ENCODE measurements around the gene SSRP1.

Gene SSRP1

DNA sequence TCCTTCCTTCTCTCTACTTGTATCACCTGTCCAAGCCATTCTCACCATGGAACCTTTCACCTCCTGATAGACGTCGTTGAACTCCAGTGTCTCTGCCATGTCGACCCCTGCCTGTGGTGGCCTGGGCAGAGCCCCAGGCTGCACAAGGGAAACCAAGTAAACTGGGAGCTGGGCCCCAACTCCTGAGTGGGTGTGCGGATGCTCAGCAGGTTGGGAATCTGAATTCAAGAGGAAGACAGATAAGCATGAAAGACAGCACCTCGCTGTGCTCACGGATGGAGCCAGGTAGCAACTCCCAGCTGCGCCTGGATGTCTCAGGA, 709 bp downstream of the SSRP1 start:
- no peak for DNase-seq

DNA sequence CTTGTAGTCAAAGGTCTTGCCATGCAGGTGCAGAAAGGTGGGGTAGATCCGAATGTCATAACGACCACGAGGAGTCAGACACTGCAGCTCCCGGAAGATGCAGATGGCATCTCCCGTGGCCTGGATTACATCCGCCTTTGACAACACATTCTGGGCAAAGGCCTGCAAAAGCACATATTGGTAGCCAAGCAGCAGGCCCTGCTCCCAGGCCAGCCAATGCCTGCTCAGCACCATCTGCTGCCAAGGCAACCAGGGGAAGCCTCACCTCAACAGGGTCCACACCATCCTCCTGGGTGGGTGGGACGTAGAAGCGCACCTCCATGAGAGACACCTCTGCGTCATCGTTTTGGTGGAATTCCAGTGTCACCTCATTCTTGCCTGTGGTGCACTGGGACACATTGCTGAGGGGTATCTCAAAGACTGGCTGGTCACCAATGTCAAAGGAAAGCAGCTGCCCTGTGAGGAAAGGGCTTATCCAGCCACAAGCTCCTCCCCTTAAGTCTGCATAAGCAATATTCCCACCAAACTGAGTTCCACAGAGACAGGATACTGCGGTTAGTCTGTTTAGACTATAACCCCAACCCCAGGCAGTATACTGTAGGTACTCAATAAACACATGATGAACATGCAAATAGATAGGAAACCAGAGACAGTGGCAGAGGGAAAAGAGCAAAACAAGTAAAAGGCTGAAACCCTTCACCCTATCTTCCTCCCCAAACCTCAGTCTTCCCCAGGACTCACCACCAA, 2.8 kb downstream of the SSRP1 start:
- no peak for DNase-seq

DNA sequence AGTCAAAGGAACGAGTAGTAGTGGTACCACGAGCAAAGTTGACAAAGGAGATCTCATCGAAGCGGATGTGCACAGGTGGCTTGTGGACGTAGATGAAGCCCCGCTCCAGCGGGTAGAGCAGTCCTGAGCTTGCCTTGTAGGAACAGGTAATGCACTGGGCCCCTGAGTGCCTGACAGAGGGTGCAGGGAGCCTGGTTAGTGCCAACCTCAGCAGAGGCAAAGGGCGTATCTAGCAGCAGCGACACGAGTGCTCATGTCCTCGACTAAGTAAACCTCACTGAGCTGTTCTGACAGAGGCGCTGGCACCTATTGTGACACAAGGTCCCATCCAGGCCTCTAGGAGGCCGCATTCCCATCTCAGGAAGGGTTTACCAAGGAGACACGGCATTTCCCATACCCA, 4.0 kb downstream of the SSRP1 start:
- no peak for DNase-seq

DNA sequence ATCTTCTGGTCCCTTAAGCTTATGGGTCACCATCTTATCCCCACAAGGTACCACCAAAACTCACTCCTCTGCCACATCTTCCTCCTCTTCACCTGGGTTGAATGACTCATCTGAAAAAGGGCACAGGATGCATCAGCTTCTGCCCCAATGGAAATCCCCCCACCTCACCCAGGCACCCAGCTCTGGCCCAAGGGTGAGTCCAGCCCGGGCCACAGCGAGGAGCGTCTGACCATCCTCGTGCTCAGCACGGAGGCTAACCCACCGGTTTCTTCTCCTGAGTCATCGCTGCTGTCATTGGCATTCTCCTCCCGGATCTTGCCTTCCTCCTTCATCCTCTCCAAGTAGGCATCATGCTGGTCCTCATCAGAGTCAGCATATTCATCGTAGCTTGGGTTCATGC, 5.7 kb downstream of the SSRP1 start:
- no peak for DNase-seq

DNA sequence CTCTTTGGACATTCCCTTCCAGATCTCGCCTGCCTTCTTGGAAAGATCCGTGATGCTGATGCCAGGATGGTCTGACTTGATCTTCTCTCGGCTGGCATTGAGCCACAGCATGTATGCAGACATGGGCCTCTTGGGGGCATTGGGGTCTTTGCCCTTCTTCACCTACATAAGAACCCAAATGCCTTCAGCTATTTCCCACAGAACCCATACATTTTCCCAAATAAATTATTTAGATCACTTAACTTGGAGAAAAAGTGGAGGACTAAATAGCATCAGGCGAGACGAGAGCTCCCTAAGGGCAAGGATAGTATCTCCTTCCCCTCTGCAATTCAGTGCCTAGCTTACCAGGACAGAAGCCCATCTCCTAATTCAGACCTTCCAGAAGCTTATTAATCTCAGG, 8.0 kb downstream of the SSRP1 start:
- no peak for DNase-seq

DNA sequence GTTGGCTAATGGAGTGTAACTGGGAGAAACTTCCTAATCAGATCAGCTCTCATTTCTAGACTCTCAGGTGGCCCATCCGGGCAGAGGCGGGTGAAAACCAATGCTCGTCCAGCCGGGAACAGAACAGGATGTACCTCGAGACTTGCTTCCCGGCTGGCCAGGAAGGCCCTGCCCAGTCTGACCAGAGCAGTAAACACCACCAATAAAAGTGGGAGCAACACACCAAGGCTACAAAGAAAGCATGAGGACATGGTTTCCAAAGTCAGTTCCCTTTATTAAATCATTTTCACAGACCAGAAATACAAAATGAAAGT, 10.0 kb downstream of the SSRP1 start:
- no peak for DNase-seq

DNA sequence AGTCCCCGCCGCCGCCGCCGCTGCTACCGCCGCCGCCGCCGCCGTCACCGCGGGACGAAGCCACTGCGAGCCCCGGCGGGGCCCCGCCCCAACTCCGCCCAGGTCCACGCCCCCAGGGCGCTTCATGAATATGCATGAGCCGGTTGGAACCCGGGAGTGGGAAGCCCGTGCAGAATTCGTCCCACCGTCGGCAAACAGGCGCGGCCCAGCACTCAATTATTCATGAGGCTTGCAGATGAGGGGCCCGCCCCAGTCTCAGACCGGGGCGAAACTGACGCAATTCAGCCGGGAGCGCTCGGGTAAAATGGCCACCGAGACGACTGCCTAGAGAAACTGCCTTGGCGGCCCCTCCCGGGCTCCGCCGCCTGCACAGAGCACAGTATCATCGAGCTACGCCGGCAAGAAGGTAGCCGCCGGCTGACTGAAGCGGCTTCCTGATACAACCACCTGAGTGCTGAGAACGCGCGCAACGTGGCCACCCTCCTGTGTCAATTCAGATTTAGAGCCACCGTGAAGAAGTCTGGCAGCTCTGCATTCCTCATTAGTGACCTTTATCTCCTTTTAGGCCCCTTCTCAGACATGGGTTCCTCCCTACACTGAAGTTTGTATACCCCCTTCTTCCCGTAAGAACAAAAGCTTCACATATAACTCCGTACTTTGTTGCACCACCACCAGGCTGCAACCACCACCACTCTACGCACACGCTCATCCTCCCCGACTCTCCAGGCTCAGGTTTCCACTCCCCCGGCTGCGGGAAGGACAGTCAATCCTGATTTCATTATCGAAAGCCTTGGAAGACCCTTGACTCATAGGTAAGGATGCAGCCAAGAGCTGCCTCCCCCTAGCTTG, 10.6 kb downstream of the SSRP1 start, which contains the start of gene TNKS1BP1:
Gene TNKS1BP1 (minus strand): TSS at position 67 of the 849 bp plus-strand sequence. CDS start 3,067 bp downstream, outside the sequence.
- peak; percentile 99 for DNase-seq

DNA sequence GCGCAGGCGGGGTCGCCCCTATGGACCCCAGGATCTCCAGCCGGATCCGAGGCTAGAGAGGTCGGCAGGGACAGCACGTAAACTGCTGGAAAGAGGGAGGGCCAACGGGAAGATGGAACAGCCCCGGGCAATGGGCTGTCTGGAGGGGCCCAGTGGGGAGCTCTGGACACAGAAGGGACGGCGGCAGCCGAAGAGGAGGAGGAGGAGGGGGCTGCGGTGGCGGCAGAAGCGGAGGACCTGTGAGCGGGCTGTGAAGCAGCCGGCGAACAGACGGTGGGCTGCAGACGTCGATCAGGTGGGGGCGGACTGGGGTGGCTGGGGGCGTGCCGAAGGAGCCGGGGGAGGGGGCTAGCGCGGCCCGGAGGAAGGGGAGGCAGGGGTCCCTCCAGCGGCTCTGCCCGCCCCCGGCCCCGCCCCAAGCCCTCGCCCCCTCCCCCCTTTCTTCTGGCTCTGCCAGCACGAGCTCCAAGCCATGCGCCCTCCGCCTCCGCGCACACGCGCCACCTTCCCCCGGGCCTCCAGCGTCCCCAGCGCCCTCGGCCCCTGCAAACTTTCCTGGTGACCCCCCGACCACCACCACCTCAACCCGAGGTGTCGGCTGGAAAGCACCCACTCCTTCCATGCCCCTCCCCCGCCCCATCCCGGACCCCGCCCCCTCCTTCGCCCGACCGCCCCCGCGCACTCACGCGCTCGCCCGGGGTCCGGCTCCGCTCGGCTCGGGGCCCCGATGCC, 11.4 kb downstream of the SSRP1 start:
- peak; percentile 92 for DNase-seq

DNA sequence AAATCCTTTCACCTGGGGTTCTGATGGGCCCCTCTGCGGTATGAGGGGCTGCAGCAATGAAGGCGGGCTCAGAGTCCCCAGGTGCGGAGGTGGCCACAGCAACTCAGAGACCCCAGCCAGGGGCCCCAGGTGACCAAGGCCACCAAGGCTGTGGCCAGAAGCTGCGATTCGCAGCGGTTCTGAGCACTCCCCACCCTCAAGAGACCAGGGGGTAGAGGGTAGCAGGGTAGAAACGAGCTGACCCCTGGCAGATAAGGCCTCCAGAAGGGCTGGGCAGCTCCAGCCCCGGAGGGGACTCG, 11.9 kb downstream of the SSRP1 start:
- DNase-seq: no peak

DNA sequence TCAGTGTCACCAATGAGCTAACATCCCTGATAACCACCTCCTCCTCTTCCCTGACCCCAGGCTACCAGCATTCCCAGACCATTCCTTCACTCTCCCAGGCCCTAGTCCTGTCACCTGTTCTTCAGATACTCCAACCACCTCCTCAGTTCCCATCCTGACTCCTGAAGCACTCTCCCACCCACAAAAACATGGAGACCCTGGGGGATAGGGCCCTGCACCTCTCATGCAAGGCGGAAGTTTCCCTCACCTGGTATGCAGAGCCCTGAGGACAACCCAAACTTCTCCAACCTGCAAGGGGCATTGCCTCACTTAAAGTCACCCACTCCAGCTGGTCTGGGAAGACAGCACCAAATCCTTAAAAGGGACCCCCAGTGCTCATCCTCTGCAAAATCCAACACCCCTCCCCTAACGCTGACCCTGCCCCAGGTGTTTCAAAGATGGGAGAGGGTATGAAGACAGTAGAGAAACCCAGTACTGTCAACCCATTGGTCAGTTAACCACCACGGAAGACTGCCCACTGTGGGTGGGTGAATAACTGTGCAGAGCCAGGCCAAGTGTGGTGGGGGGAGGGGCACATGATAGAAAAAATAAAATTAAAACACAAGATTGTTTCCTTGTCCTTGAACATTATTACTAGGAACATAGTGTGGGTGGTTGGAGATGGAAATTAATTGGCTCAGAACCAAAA, 12.4 kb downstream of the SSRP1 start:
- peak; percentile 80 for DNase-seq

DNA sequence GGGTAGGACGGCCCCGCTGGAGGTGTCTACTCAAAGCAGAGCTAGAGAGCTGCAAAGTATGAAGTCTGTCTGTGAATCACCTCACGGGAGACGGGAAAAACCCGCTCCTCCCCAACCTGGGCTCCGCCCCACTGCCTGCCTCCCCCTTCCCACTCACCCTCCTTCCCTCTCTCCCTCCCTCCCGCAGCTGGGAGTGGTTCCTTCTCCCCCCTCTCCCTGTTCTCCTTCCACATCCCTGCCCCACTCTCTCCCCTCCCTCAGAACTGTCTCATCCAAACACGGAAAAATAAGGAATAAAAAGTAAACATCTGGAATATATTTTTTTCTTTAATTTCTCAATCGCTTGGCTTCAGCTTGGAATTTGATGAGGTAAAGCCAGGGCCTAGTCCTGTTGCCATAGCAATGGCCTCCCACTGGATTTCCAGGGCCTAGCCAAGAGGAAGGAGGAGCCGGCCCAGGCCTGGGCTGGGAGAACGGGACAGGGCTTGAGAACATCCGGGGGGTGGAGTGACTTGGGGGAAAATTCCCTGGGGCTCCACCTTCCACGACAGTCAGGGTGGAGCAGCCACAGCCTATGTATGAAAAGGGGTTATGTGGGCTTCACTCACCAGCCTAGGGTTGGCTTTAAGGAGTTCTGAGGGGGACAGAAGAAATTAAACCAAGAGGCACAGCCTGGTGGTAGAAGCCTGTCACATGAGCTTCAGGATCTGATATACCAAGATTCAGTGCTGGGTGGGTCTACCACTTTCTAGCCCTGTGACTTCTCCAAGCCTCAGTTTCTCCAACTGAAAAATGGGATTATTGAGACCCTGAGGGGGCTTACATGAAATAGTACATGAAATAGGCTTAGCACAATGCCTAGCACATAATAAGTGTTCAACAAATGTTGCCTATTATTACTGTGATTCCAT, 13.2 kb downstream of the SSRP1 start:
- peak; percentile 97 for DNase-seq

DNA sequence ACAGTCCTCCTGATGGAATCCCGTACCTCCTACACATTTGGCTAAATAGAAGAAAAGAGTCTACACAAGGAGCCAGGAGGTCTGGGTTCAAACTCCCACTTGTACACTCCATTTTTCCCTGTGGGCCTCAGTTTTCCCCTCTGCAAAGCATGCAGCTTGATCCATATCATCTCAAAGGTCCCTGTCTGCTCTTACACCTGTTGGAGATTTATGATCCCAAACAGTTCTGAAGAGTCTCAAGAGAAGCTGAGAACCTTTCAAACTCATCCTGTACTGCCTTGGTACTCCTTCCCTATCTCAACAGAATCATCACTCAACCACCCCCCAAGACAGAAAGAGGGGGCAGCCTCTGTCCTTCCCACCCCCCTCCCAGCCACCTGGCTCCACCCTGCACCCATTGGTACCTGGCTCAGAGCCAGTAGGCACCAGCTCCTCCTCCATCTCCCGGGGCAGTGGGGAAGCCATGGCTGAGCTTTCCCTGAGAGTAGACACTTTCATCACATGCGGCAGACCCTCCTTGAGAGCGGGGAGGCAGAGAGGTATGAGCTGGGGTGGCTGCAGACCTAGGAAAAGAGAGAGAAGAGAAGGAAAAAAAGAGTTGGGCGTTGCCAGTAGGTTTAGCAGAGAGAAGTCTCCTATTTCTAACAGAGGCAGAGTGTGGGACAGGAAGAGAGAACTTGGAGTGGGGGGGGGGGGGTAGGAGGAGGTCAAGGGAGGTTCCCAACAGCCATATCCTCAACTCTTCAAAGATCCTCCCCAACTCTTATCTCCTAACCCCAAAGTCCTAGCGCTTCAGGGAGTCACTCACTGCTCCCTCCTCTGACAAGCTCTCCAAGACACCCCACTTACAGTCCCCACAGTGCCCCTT, 14.1 kb downstream of the SSRP1 start:
- DNase-seq: no peak

DNA sequence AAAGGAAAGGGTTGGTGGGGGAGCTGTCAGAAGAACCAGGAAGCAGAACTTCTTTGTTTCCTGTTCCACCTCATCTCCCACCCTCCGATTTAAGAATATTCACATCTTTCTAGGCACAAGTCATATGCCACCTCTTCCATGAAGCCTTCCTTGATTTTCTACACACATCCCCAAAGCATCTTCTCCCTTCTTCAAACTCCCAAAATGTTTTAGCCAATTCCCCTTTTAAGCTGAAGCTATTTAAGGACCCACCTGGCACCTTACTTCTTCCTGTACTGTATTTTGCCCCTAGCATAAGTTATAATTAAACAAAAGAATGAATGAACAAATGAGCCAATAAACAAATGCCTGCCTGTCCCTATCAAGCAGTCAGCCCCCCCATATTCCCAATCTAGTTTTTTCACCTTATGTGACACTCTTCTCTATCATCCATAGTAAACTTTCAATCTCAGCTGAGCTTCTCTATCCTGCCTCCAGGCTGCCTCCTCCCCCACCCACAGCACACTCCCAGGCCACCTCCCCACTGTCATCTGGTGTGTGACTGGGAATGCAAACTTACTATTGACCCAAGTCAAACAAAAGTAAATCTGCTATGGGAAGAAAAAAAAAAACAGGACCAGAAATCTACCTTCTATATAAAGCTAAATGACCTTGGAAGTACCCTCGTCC, 14.8 kb downstream of the SSRP1 start:
- DNase-seq: no peak

DNA sequence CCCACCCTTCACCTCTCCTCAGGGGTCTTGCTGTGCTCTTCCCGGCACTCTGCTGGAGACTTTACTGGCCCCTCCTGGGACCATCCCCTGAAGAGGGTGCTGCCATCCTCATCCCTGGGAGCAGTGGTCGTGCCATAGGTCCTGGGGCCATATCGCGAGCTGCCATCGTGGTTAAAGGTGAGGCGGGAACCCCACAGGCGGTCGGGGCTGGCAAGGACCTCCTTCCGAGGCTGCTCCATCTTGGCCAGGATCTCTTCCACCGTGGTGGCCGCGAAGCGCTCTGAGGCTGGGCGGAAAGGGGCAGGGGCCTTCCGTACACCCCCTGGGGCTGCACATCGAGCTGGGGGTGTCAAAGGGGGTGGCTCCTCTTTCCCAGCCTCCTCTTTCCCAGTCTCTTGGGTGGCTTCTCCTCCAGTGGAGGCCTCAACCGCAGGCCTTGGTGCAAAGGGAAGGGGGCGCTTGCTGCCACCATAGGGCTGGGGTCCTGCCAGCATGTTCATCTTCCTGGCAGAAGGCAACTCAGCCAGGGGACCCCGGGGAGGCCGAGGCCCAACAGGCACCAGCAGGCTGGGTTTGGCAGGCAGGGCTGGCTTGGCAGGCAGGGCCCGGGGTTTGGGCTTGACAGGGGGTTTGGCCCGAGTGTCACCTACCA, 15.5 kb downstream of the SSRP1 start:
- no peak for DNase-seq

DNA sequence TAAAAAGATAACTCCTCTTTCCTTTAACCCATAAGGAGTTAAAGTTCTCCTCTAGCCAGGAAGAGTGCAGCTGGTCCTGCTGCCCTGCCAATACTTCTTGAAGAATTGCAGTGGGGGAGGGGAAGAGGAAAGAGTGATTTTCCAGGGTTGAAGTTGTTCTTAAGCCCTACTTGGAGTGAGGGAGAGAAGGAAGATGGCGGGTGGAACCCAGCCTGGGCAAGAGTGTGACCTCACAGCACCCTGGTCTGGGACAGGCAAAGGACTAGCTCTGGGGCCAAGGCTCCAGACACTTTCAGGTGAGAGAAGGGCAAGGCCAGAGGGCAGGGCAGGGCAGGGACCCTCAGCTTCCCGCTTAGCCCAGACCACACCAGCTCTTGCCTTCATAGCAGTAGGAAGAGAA, 17.5 kb downstream of the SSRP1 start:
- DNase-seq: no peak

DNA sequence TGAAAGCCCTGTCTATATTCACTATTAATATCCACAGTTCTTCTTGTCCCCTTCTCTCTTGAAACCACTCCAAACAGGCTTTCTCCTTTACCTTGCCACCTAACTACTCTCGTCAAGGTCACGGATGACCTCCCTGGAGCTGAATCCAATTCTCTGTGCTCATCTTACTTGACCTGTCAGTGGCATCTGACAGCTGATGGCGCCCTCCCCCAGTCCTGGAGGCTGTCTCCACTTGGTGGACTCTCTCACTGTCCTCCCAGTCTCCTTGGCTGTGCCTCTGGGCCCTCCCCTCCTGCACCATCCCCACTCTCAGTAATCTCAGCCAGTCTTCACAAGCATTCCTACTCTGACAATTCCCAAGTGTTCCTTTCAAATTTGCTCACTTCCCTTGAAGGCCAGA, 19.7 kb downstream of the SSRP1 start:
- DNase-seq: no peak

DNA sequence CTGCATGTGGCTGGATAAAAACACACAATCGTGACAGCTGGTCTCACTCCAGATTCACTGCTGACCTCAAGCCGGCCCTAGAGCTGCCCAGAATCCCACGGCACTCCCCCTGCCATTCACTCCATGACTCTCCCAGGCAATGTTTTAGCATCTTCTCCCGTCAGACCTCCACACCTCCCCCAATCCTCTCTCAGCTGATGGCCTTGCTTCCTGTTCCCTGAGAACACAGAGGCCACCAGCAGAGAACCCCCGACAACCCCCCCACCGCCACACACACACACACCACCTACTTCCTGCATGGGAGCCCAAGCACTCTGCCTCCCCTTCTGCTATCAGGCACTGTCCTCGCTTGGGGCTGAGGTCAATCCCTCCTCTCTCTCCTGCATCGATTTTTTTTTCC, 20.2 kb downstream of the SSRP1 start:
- DNase-seq: no peak

DNA sequence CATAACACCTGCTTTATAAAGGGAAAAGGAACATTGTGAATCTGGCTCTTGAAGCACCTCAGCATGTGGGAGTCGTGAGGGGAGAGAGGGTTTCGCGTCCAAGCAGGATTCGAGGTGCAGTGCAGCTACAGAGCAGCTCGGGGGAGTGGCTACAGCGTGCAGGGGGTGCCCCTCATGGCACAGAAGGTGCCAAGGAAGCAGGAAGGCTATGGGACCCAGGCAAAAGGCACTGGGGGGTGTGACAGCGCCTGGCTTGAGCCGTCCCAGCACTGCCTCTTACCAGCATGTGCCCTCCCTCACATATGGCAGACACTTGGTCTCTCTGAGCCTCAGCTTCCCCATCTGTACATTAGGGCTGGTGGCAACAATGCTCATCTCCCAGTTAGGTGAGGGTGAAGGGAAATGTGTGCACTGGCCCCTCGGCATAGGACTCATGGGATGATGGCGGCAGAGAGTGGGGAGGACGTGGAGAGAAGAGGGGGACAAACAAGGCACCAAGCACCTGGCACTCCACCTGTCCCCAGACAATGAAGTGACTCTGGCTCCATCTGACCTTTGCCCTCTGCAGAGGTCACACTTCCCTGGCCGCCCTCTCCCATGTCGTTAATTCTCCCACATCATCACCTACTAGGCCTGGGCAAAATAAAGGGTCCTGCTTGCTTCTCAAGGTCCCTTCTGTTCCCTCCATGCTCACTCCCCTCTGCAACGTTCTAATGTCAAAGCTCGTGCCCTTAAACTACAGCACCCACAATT, 21.3 kb downstream of the SSRP1 start:
- DNase-seq: no peak

DNA sequence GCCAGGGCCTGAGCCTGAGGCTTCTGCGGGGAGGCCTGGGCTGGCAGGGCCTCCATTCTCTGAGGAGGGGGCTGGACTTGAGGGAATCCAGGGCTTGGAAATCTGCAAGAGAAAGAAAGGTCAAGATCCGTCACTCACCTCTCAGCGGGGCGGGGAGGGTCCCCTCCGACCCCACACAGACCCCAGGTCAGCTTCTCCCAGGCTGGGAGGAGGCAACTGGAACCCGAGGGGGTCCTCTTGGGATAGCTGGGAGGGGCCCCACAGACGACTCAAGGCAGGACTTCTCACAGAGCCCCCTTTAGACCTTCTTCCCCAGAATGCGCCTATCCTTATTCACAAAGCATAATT, 21.9 kb downstream of the SSRP1 start:
- no peak for DNase-seq
